SHP77 treated with DMSO at 0.1 percent for 48 hours (cell line): ENCODE results near the gene RAB1B.
"Not testable (repeated sequence)": the region's sequence is repeated elsewhere in the genome, so short reads cannot be mapped to it uniquely, and the experiment has no call there.

Experiments used
- DNase-seq: peaks from one replicate; lab custom pipeline; 2025; lab: John Stamatoyannopoulos, UW

RAB1B gene

DNA sequence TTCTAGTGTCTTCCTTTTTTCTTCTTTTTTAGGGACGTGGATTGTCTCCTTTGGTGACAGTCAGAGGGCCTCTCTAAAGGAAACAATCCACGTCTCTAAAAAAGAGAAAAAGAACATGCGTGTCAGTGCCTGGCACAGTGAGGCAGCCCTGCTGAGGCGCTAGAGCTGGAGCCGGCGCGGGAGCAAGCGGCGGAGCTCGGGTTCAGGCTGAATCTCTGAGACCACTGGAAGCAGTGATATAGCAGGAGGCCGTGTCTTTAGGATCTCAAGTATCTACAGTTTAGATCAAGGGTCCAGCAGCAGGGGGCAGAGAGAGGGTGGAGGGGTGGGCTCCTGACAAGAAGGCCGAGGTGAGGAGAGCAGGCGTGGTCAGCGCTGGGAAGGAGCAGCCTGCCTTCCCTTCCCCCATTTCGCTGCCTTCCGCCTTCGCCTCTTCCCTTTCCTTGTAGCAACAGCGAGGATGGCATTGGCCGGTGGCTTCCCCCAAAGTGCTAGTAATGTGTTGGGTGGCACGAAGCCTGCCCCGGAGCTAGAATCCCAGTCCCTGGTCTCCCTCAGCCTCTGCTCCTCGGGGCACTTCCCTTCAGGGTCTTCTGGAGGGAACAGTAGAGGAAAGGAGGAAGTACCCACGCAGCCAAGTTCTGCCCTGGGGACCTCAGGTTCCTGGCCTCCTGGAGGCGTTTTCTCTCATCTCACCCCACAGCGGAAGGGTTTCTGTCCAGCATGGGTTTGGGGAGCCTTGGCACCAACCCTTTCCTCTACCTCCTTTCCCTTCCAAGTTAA lies 28.2 kb upstream of the RAB1B start:
- no peak for DNase-seq

DNA sequence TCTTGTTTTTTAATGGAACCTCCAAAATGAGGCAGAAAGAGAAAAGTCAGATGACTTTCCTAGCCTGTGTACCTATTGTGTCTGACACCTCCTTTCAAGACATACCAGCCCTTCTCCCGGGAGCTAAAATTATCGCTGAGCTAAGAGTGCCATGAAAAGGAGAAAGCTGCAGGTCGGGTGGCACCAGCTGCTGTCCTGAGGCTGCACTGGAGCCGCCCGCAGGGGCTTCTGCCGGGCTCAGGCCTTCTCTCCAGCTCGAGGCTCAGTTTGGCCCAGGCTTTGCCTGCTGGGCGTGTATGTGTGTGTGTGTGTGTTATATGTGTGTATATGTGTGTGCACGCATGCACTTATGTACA lies 27.7 kb upstream of the RAB1B start:
- no peak for DNase-seq

DNA sequence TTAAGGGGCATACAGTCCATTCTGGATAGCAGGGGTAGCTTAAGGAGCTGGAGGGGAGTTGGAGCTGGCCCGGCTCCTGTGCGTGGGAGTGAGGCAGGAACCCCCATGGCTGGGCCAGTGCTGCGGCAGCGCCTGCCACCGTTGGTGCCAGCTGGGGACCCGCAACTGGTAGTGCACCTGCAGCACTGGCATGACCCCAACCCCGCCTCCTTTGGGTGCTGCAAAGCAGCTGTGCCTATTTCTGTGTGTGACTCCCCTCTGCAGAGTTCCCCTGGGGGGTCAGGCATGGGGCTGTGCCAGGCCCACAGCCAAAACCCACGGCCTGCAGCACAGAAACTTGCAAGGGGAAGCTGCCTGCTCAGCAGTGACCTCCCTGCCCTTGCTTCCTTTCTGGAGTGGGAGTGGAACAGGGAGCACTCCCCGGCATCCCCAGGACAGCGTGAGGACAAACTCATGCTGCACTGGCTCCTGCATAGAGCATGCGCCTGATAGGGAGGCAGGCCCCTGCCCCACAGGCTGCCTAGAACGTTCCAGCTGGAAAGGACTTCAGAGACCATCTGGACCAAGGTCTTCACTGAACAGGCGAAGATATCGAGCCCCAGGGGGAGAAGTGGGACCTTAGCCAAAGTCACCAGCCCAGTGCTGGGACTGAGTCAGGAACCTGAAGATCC lies 26.2 kb upstream of the RAB1B start:
- DNase-seq, result no peak

DNA sequence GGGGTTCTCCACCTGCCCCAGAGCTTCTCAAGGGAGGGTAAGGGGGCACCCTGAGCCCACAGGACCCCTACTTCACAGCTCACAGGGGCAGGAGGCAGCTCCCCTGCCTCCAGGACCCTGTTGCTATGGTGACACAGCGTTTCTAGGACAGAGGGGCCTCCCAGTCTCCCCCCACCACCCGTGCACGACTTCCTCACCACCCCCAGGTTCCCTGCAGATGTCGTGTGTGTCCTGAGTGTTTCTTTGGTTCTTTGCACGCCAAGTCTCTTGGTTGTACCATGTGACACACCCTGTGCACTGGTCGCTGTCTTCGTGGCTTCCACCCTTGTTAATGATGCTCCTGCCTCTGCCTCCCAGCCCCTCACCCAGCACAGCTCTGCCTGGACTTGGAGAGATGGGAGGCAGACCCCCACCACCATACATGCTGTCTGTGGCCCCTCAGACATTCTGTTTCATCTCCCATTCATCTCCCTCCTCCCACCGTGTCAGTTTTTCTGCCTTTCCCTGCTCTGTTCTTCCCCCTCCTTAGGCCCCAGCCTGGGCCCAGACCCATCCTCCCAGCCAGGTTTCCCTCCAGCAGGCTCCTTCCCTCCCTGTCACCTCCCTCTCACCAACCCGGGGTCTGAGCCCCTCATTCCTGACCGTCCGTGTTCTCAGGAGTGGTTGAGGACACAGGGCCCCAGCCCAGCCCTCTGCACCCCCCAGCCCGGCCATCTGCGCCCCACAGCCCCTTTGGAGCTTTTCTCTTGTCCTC lies 24.5 kb upstream of the RAB1B start:
- no peak for DNase-seq

DNA sequence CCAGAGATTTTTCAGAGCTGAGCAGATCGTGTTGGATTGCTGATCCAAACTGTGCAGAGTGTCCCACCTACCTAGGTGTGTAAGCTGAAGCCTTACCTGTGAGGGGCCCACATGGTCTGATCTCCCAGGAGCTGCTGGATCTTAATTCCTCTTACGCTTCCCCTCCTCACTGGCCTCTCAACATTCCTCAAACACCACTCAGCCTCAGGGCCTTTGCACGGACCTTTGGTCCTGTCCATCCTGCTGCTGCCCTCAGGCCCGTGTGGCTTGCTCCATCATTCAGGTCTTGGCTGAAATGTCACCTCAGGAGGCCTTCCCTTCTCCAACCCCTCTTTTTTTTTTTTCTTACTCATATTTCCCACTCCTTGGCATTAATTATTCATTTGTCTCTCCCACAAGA lies 21.1 kb upstream of the RAB1B start:
- no peak for DNase-seq

DNA sequence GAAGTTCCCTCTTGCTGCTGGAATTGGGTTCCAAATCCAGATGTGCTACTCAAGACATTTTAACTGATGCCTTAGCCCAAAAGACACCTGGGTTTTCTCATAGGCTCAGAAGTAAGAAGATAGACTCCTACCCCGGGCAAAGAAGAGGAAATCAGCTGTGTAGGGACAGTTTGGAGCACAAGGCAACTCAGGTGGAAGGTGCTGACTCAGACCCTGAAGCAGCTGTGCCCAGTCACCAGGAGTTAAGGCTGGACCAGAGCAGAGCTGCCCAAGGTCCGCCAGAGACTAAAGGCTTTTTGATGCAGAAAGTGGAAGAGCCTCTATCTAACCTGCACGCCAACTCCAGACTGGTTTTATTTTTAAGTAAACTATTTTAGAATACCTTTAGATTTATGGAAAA lies 20.6 kb upstream of the RAB1B start:
- no peak for DNase-seq

DNA sequence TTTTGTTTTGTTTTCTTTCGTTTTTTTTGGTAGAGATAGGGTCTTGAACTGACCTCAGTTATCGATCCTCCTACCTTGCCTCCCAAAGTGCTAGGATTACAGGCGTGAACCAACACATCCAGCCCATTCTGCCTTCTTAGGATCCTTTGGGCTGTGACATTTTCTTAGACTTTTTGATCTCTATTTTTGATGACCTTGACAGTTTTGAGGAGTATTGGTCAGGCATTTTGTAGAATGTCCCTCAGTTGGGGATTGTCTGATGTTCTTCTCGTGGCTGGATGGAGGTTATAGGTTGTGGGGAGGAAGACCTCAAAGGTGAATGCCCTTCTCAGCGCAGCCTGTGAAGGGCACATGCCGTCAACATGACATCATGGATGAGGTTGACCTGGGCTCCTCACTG lies 19.5 kb upstream of the RAB1B start:
- DNase-seq, result no peak

DNA sequence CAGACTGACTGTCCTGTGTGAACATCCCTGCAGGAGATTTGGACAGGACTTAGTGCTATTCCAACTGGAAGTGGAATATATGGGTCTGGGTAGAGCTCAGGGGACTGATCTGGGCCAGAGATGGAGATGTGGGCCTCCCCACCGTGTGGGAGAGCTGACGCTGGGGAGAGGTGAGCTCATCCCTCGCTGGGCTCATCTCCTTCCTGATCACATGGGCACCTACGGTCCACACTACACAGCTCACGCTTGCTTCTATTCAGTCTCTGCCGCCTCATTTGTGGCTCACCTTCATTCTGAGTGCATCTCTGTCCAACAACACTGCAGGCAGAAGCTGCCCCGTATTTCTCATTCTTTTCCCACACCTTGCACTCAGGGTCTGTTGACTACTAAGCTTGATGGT lies 16.6 kb upstream of the RAB1B start:
- no peak for DNase-seq

DNA sequence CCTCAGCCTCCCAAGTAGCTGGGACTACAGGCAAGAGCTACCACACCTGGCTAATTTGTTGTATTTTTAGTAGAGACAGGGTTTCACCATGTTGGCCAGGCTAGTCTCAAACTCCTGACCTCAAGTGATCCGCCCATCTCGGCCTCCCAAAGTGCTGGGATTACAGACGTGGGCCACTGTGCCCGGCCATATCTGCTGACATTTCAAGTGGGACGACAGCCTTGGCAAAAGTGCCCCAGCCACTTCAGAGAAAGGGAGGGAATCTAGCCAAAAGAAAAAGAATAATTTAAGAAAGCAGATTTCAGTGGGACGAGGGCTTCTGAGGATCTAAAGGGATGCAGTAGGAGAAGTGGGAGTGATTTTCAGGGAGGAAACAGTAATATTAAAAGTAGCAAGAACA lies 15.4 kb upstream of the RAB1B start:
- DNase-seq, result not testable (repeated sequence)

DNA sequence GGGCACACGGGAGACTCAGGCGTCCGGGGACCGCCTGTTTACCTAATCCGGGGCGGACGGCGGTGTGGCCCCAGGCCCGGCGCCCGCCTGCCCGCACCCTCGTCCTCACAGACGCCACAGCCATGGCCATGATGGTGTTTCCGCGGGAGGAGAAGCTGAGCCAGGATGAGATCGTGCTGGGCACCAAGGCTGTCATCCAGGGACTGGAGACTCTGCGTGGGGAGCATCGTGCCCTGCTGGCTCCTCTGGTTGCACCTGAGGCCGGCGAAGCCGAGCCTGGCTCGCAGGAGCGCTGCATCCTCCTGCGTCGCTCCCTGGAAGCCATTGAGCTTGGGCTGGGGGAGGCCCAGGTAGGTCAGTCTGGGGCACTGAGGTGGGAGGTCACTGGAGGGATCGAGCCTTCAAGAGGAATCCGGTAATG lies 10.0 kb upstream of the RAB1B start:
- DNase-seq, result no peak

DNA sequence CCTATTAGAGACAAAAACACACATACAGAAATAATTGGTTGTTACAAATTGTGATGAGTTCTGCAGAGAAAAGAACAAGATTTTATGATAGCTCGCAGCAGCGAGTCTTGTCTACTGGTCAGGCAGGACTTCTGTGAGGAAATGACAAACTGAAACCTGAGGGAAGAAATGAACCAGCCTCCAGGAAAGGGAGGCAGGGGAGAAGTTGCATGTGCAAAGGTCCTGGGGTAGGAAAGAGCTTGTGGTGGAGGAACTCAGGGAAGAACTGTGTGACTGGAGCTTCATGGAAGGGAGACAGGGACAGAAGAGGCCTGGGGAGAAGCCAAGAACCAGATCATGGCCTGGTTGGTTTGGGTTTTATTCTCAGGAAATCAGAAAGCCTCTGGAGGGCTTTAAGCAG lies 9.2 kb upstream of the RAB1B start:
- DNase-seq, result no peak

DNA sequence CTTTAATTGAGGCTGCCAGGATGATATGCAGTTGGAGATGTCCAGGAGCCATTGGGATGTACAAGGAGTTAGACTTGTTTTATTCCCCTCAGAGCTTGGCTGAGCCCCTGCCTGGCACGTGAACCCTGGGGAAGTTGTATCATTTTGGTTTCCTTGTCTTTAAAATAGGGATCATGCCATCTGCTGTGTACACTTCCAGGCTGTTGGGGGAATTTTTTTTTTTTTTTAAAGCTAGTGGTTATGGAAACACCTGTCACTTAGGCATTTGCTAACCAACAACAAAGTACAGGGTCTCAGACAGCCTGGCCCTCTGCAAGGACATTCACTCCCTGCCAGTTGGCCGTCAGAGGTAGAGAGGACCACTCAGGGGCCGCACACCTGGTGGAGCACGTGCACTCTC lies 8.5 kb upstream of the RAB1B start:
- DNase-seq, result no peak

DNA sequence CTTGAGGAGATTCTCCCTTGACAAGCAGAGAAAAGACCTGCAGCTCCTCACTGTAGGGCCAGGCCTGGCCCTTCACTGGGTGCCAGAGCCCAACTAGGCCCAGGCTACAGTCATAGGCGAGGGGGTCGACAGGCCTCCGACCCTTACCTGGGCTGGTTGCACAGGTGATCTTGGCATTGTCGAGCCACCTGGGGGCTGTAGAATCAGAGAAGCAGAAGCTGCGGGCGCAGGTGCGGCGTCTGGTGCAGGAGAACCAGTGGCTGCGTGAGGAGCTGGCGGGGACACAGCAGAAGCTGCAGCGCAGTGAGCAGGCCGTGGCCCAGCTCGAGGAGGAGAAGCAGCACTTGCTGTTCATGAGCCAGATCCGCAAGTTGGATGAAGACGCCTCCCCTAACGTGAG lies 6.9 kb upstream of the RAB1B start:
- DNase-seq, result no peak

DNA sequence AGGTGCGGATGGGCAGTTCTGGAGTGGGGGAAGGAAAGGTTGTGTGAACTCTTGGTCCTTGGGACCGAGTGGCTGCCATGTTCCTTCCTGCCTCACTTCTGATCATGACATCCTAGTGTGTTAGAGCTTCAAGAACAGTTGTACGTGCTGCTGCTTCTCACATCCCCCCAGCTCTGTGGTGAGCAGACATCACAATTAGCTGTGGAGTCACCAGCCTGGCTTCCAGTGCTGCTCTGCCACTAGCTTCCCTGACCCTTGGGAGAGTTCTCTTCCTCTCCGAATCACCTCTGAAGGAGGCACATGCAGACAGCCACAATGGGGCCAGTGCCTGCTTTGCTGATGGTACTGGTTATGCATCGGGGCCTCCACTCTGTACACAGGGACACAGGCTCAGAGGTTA lies 6.2 kb upstream of the RAB1B start:
- no peak for DNase-seq

DNA sequence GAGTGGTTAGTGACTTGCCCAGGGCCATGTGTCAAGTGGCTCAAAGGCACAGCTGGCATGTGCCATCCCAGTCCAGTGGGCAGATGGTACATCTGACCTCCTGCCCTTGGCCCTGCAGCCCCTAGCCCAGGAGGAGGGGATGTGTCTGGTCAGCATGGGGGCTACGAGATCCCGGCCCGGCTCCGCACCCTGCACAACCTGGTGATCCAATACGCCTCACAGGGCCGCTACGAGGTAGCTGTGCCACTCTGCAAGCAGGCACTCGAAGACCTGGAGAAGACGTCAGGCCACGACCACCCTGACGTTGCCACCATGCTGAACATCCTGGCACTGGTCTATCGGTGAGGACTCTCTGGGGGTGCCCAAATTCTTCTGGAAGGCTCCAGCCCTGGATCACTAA lies 5.7 kb upstream of the RAB1B start:
- DNase-seq, result no peak

DNA sequence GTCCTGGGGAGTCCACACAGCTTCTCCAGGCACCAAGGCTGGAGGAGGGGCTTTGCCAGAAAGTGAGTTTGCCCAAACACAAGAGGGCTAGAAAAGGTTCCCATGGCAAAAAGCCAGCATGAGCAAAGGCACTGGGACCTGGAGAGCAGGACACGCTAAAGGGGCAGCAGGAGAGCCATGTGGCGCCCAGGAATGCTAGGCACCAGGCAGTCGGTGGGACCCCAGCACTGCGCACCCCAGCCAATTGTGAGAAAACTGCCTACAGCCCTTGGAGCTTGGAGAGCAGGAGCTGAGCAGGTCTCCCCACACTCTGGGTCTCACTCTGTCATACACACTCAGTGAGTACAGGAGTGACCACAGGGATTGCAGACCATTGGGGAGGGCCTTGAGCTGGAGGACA lies 5.2 kb upstream of the RAB1B start:
- DNase-seq, result no peak

DNA sequence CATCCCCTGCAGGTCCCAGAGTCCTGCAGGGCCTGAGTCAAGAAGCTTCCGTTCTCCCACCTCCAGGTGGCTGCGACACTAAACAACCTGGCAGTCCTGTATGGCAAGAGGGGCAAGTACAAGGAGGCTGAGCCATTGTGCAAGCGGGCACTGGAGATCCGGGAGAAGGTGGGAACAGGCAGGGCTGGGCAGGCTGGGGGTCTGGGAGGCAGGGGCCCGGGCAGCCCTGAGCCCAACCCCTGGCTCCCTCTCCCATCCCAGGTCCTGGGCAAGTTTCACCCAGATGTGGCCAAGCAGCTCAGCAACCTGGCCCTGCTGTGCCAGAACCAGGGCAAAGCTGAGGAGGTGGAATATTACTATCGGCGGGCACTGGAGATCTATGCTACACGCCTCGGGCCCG lies 4.7 kb upstream of the RAB1B start:
- DNase-seq, result no peak

DNA sequence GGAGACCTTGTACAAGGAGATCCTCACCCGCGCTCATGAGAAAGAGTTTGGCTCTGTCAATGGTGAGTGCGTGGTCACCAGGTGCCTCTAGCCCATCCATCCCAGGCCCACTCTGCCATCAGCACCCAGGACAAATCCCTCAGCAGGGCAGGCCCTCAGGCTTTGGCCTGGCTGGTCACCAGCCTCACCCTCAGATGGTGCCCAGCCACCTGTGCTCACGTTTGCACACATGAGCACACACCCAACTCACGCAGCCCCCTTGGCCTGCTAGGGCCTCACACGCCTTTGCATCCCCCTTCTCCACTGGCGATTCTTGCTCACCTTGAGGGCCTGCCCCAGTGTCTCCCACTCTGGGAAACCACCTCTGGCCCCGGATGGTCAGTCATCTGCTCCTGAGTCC lies 4.1 kb upstream of the RAB1B start:
- no peak for DNase-seq

DNA sequence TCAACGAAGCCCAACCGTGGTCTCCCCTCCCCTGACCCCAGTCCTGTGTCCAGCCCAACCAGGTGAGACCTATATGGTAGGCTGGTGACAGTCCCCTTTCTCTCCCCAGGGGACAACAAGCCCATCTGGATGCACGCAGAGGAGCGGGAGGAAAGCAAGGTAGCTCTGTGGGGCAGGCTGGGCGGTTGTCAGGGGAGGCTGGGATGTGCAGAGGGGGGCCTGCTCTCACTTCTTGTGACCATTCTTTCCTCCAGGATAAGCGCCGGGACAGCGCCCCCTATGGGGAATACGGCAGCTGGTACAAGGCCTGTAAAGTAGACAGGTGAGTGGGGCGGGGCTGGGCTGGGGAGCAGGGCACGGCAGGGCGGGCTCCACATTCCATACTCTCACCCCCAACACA lies 3.5 kb upstream of the RAB1B start:
- no peak for DNase-seq

DNA sequence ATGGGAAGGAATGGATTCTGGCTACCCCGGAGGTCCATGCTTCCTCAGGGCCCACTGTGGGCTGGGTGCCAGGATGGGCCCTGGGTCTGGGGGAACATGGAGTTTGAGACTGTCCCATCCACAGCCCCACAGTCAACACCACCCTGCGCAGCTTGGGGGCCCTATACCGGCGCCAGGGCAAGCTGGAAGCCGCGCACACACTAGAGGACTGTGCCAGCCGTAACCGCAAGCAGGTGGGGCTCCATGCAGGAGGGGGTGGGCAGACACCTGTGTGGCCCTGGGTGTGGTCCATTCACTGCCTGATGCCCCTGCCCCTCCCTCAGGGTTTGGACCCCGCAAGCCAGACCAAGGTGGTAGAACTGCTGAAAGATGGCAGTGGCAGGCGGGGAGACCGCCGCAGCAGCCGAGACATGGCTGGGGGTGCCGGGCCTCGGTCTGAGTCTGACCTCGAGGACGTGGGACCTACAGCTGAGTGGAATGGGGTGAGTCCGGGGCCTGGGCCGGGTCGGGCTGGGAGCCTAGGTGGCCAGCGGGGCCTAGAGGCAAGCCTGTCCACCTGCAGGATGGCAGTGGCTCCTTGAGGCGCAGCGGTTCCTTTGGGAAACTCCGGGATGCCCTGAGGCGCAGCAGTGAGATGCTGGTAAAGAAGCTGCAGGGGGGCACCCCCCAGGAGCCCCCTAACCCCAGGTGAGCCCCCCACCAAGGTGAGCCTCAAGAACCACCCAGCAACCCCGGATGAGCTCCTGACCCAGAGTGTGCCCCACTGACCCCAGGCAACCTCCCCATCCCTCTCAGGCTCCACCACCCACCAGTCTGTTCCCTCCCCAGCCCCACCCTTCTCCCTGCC lies 2.7 kb upstream of the RAB1B start:
- DNase-seq, result no peak

DNA sequence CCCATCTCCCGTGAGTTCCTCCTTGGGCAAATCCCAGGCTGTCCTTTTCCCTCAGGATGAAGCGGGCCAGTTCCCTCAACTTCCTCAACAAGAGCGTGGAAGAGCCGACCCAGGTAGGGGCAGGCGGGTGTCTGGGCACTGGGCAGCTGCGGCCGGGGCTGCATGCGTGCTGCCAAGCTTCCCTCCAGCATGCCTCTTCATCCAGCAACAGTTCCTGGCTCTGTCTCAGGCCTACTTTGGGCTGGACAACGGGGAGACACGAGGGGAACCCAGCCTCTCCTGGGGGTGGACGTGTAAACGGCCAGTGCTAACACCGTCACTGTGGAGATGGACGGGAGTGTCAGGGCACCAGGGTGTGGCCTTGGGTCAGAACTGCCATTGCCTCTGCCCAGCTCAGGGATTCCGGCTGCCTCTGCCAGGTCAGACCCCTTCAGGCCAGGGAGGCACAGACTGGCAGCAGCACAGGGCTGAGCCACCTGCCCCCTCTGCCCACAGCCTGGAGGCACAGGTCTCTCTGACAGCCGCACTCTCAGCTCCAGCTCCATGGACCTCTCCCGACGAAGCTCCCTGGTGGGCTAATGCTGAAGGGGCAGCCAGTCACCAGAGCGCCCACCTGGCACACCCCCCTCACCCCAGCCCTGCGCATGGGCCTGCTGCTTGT lies 1.9 kb upstream of the RAB1B start:
- DNase-seq, result no peak

DNA sequence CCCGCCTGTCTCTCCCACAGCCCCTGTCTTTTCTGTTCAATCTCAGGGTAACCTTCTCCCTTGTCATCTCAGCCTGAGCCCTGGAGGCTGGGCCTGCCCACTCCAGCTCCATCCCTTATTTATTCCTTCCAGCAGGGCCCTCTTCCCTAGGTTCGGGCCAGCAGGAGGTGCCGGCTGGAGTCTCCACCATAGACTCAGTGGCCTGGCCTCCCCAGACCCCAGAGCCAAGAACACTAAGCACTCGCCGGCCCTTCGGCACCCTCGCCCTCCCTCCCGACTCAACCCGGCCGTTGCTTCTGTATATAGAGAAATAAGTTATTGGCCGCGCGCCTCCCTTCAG lies 1.4 kb upstream of the RAB1B start:
- DNase-seq, result no peak
